Lung (tissue), 12 donors: ENCODE measurements around the gene ASMT. TPM values are rescaled to one million over a fixed set of nuclear protein-coding genes. Genes with fewer than 3 reads are reported as not detected.

Experiments used
- ATAC-seq: fragments of 200-7000 bp; cut with Tn5 transposase; one replicate; pipeline ENCODE4 v1.9.1; 2020; ENCODE audit warnings: moderate number of reproducible peaks; ENCODE audit not compliant: insufficient read depth, low FRiP score
- DNase-seq, 3 donors: peaks; one replicate each; pipeline ENCODE4 v3.0.0-alpha.2; 2013 to 2017
- H3K27ac ChIP-seq, 2 donors: one replicate each; pipeline ENCODE4 v1.5.1; 2013; ENCODE audit warnings: mild to moderate bottlenecking in 2 of 2, moderate library complexity in 2 of 2, control low read depth in 1 of 2, inconsistent platforms in 1 of 2, low read depth in 1 of 2, low read length in 1 of 2
- H3K27me3 ChIP-seq, 3 donors: one replicate each; pipeline ENCODE4 v1.5.1; 2013; ENCODE audit warnings: low read length in 2 of 3; ENCODE audit not compliant: control insufficient read depth in 3 of 3, insufficient read depth in 3 of 3
- H3K36me3 ChIP-seq, 4 donors: one replicate each; pipeline ENCODE4 v1.5.1; 2013; ENCODE audit warnings: low read length in 4 of 4, mild to moderate bottlenecking in 1 of 4, moderate library complexity in 1 of 4; ENCODE audit not compliant: control insufficient read depth in 4 of 4, insufficient read depth in 4 of 4
- H3K4me1 ChIP-seq, 5 donors: one replicate each; pipeline ENCODE4 v1.5.1; 2013; ENCODE audit warnings: low read length in 5 of 5, mild to moderate bottlenecking in 2 of 5, moderate library complexity in 1 of 5; ENCODE audit not compliant: control insufficient read depth in 5 of 5, insufficient read depth in 5 of 5
- H3K4me3 ChIP-seq: one replicate; pipeline ENCODE4 v1.5.1; 2013; ENCODE audit warnings: mild to moderate bottlenecking, control low read depth, moderate library complexity
- H3K9ac ChIP-seq, 2 donors: one replicate each; pipeline ENCODE4 v1.5.1; 2013; ENCODE audit warnings: low read length in 2 of 2, control low read depth in 1 of 2; ENCODE audit not compliant: insufficient read depth in 1 of 2
- H3K9me3 ChIP-seq, 4 donors: one replicate each; pipeline ENCODE4 v1.5.1; 2013; ENCODE audit warnings: low read length in 3 of 4, mild to moderate bottlenecking in 1 of 4, moderate library complexity in 1 of 4; ENCODE audit not compliant: control insufficient read depth in 4 of 4, insufficient read depth in 3 of 4
- WGBS, 2 donors: extraction: QIAGEN DNeasy Blood & Tissue Kit; methylation state at CpG; one replicate each; pipeline ENCODE4 v1.1.7; 2013; 5-methylcytosine and 5-hydroxymethylcytosine counted together
- polyA plus RNA-seq, 2 donors: library from polyadenylated mRNA; stranded (reverse); fragments of 200-250 nt; gene quantifications; one replicate each; pipeline ENCODE4 v1.2.1, GENCODE V29; 2013
- total RNA-seq, 2 donors: library from RNA; depleted of rRNA in 1 of 2; stranded (reverse); fragments of >200 nt in 1 of 2; gene quantifications; one replicate each; pipeline ENCODE4 v1.2.1, GENCODE V29; 2014 to 2021
- TF ChIP-seq, protein P1 (sequence below): IDR thresholded peaks from 2 replicates; pipeline ENCODE4 v1.5.1; 2012; ENCODE audit warnings: mild to moderate bottlenecking; ENCODE audit errors: control extremely low read depth, extremely low read depth
- donor health status: control.
- donor health status: control.
- donor health status: Bipolar disorder and iron deficiency.
- donor health status: healthy.
- donor health status: DM: yes; HTN: yes; CAD: no.

ASMT gene
- total and polyA plus RNA-seq, 4 donors: 0.09 to 0.63 (median 0.31) TPM

DNA sequence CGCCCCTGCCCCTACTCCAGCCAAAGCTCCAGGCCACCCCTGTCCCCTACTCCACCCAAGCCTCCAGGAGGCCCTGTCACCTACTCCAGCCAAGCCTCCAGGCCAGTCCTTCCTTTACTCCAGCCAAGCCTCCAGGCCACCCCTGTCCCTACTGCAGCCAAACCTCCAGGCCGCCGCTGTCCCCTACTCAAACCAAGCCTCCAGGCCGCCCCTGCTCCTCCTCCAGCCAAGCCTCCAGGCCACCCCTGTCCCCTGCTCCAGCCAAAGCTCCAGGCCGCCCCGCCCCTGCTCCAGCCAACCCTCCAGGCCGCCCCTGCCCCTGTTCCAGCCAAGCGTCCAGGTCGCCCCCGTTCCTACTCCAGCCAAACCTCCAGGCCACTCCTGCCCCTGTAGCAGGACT is 5.1 kb upstream of the ASMT start:
- no peak overlapping the region for H3K9ac ChIP-seq
- peaks cover 0 to 3% (median 0%) of the 10 kb centered on the region in 4 donors for H3K9me3 ChIP-seq
- H3K27me3 ChIP-seq: no peaks in the 10 kb centered on the region
- H3K27ac ChIP-seq: no peak overlapping the region
- ATAC-seq: no peak
- no peaks in the 10 kb centered on the region for H3K36me3 ChIP-seq
- WGBS, 2 donors: 94 to 97% methylated on average over 9 to 10 of the region's 10 CpGs
- no peak for DNase-seq
- H3K4me1 ChIP-seq: no peaks in the 10 kb centered on the region
- TF ChIP-seq, protein P1, sequence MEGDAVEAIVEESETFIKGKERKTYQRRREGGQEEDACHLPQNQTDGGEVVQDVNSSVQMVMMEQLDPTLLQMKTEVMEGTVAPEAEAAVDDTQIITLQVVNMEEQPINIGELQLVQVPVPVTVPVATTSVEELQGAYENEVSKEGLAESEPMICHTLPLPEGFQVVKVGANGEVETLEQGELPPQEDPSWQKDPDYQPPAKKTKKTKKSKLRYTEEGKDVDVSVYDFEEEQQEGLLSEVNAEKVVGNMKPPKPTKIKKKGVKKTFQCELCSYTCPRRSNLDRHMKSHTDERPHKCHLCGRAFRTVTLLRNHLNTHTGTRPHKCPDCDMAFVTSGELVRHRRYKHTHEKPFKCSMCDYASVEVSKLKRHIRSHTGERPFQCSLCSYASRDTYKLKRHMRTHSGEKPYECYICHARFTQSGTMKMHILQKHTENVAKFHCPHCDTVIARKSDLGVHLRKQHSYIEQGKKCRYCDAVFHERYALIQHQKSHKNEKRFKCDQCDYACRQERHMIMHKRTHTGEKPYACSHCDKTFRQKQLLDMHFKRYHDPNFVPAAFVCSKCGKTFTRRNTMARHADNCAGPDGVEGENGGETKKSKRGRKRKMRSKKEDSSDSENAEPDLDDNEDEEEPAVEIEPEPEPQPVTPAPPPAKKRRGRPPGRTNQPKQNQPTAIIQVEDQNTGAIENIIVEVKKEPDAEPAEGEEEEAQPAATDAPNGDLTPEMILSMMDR: no peak
- no peak overlapping the region for H3K4me3 ChIP-seq

DNA sequence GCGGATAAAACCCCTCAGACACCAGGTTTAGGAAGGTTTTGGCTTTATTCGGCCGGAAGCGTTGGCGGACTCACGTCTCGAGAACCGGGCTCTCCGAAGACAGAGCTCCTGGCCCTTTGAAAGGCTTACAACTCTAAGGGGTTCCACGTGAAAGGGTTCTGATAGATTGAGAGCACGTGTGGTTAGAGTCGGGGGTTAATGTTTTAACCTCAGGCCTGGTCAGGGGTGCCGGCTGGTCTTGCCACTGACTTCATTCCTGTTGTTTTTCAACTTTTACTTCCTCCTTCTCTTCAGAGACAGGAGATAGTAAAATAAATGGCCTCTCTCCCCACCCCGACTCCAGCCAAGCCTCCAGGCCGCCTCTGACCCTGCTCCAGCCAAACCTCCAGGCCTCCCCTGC is 4.7 kb upstream of the ASMT start:
- Histone ChIP-seq H3K4me3 (no peak overlapping the region), H3K27ac (no peak overlapping the region), H3K36me3 (no peaks in the 10 kb centered on the region), H3K9ac (no peak overlapping the region), H3K27me3 (no peaks in the 10 kb centered on the region), H3K9me3 (peaks cover 0 to 3% (median 0%) of the 10 kb centered on the region in 4 donors), H3K4me1 (no peaks in the 10 kb centered on the region)
- 70 to 75% methylated on average over 15 of the region's 15 CpGs for WGBS, 2 donors
- no peak for DNase-seq
- no peak for ATAC-seq
- TF ChIP-seq, protein P1: no peak

DNA sequence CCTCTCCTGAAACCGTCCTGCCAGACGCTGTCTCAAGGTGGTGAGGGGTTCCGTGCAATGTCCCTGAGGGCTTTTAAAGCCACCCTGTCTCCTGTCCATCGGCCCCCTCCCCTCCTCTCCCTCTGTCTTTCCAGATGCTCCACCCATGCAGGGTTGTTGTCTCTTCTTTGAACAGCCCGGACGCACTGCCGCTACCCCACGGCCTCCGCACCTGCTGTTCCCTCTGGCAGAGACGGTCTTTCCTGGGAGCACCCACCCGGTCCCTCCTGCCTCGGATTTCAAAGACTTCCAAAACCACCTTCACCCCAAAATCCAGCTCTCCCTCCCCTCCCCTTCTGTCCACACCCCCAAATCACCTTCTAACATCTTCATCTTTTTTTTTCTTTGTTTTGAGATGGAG is 4.1 kb upstream of the ASMT start:
- ATAC-seq: no peak
- DNase-seq: no peak
- Histone ChIP-seq H3K9me3 (peaks cover 0 to 3% (median 0%) of the 10 kb centered on the region in 4 donors), H3K4me1 (no peaks in the 10 kb centered on the region), H3K27me3 (no peaks in the 10 kb centered on the region), H3K4me3 (no peak overlapping the region), H3K9ac (no peak overlapping the region), H3K36me3 (no peaks in the 10 kb centered on the region), H3K27ac (no peak overlapping the region)
- TF ChIP-seq, protein P1: no peak
- WGBS, 2 donors: 84 to 90% methylated on average over 12 of the region's 12 CpGs

DNA sequence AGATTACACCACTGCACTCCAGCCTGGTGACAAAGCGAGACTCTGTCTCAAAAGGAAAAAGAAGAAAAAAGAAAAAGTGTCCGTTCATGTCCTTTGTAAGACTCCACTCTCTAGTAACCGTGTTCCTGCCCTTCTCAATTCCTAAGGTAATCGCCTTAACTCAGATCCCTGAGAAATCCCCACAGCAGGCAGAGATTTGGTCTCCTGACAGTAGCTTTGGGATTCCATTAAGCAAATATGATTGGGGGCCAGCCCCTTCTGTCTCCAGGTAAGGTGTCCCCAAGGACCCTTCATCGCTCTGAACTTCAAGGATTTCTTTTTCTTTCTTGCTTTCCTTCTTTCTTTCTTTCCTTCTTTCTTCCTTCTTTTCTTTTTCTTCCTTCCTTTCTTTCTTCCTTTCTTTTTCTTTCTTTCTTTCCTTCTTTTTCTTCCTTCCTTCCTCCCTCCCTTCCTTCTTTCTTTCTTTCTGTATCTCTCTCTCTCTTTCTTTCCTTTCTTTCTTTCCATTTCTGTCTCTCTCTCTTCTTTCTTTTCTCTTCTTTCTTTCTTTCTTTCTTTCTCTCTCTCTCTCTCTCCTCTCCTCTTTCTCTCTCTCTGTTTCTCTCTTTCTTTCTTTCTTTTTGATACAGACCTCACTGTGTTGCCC is 2.1 kb upstream of the ASMT start:
- no peaks in the 10 kb centered on the region for H3K4me1 ChIP-seq
- TF ChIP-seq, protein P1: no peak
- no peak overlapping the region for H3K4me3 ChIP-seq
- 83% methylated on average over 5 of the region's 5 CpGs for WGBS, 2 donors
- H3K27me3 ChIP-seq: no peaks in the 10 kb centered on the region
- H3K9ac ChIP-seq: no peak overlapping the region
- H3K27ac ChIP-seq: no peak overlapping the region
- peaks cover 0 to 3% (median 0%) of the 10 kb centered on the region in 4 donors for H3K9me3 ChIP-seq
- no peak for DNase-seq
- no peak for ATAC-seq
- H3K36me3 ChIP-seq: no peaks in the 10 kb centered on the region
